ENCODE data around the gene EYA3. TPM values are rescaled to one million over a fixed set of nuclear protein-coding genes. Genes with fewer than 3 reads are reported as not detected.

Gene EYA3
- 13.9 and 26.3 TPM in 2 replicates for total RNA-seq

GRCh38 chr1:28088168-28088961, at the start of gene EYA3:
Gene EYA3 (minus strand): TSS chr1:28088610. CDS start chr1:28058026, 30,584 bp downstream.
- TF ChIP-seq CTCF (IDR thresholded peaks at IDR 0.05; ENCODE audit: insufficient read depth, low read depth, low read length): no peak
- peak; percentile 98 for DNase-seq (ENCODE audit: low read depth)
- H3K4me3 ChIP-seq (ENCODE audit: low read depth, low read length): peak within 1 kb of the TSS; percentile 81

- TF ChIP-seq CTCF (IDR thresholded peaks at IDR 0.05; ENCODE audit: insufficient read depth, low read depth, low read length): no peak
- no peak overlapping the region for H3K4me3 ChIP-seq (ENCODE audit: low read depth, low read length)
- DNase-seq (ENCODE audit: low read depth): peak; percentile 51
These were observed 48.7 kb upstream of the EYA3 start for GRCh38 chr1:28136922-28137613.

- H3K4me3 ChIP-seq (ENCODE audit: low read depth, low read length): no peak overlapping the region
- no peak for TF ChIP-seq CTCF (IDR thresholded peaks at IDR 0.05; ENCODE audit: insufficient read depth, low read depth, low read length)
- DNase-seq (ENCODE audit: low read depth): no peak
These were observed 47.9 kb upstream of the EYA3 start for GRCh38 chr1:28136169-28136921.

GRCh38 chr1:28135371-28136168, 47.2 kb upstream of the EYA3 start:
- no peak overlapping the region for H3K4me3 ChIP-seq (ENCODE audit: low read depth, low read length)
- DNase-seq (ENCODE audit: low read depth): no peak
- TF ChIP-seq CTCF (IDR thresholded peaks at IDR 0.05; ENCODE audit: insufficient read depth, low read depth, low read length): no peak

- TF ChIP-seq CTCF (IDR thresholded peaks at IDR 0.05; ENCODE audit: insufficient read depth, low read depth, low read length): no peak
- DNase-seq (ENCODE audit: low read depth): no peak
- H3K4me3 ChIP-seq (ENCODE audit: low read depth, low read length): no peak overlapping the region
These were observed 46.3 kb upstream of the EYA3 start for GRCh38 chr1:28134651-28135207.
